Memory B cell (primary cell): ENCODE data around the gene CCZ1.
A peak's percentile ranks its signal among the peaks of the same experiment; 100 is the strongest.
"Not testable (repeated sequence)": the region's sequence is repeated elsewhere in the genome, so short reads cannot be mapped to it uniquely, and the experiment has no call there.

Experiments
- ATAC-seq: fragments of 150-1000 bp; cut with Tn5 transposase; 2 replicates; pipeline ENCODE4 v1.10.0; 2021; ENCODE audit warnings: low read depth, mild to moderate bottlenecking, moderate library complexity
- DNase-seq, 2 donors: peaks; one replicate each; pipeline ENCODE4 v3.0.0; 2022; ENCODE audit warnings: low spot score in 2 of 2
- H3K27ac Mint-ChIP-seq: one replicate; pipeline ENCODE4 v1.8.0; 2022; ENCODE audit warnings: mild to moderate bottlenecking, moderate library complexity, mixed read lengths
- H3K27me3 Mint-ChIP-seq: one replicate; pipeline ENCODE4 v1.8.0; 2022; ENCODE audit warnings: mixed read lengths
- H3K36me3 Mint-ChIP-seq: one replicate; pipeline ENCODE4 v1.8.0; 2022; ENCODE audit warnings: mild to moderate bottlenecking, mixed read lengths
- H3K4me1 Mint-ChIP-seq: one replicate; pipeline ENCODE4 v1.8.0; 2022; ENCODE audit warnings: mixed read lengths
- H3K4me3 Mint-ChIP-seq: one replicate; pipeline ENCODE4 v1.8.0; 2022; ENCODE audit warnings: mild to moderate bottlenecking, moderate library complexity, mixed read lengths
- H3K9me3 Mint-ChIP-seq: one replicate; pipeline ENCODE4 v1.8.0; 2022; ENCODE audit warnings: mixed read lengths

The CCZ1 gene

GRCh38 chr7:5931905-5932644 is 33.5 kb downstream of the CCZ1 start:
- not testable (repeated sequence) for H3K4me3 Mint-ChIP-seq, H3K4me1 Mint-ChIP-seq, DNase-seq, H3K36me3 Mint-ChIP-seq, H3K27me3 Mint-ChIP-seq, H3K9me3 Mint-ChIP-seq
- peak overlapping the region; percentile 70 for H3K27ac Mint-ChIP-seq
- peak; percentile 58 for ATAC-seq

GRCh38 chr7:5934945-5935450 is 36.5 kb downstream of the CCZ1 start:
- H3K9me3 Mint-ChIP-seq, H3K4me3 Mint-ChIP-seq, H3K4me1 Mint-ChIP-seq, H3K27ac Mint-ChIP-seq, H3K27me3 Mint-ChIP-seq, DNase-seq, ATAC-seq, H3K36me3 Mint-ChIP-seq: not testable (repeated sequence)

DNA sequence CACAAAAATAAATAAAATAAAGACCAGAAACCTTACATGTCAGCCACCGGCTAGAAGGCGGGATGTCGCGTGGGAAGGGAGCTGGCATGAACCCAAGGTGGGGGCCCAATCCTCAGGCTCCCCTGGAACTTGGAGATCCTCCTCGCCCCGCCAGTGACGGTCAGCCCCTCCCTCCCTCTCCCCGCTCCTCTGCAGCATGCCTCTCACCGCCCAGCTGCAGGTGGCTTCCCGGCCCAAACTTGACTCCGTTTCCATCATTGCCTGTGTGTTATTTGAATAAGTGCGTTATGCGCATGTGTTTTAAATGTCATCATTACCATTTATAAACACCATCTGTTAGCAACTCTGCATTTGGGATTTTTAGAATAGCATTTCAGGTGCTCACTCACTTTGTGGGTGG is 64.7 kb downstream of the CCZ1 start:
- DNase-seq, ATAC-seq, H3K27me3 Mint-ChIP-seq, H3K36me3 Mint-ChIP-seq, H3K9me3 Mint-ChIP-seq, H3K27ac Mint-ChIP-seq, H3K4me3 Mint-ChIP-seq, H3K4me1 Mint-ChIP-seq: not testable (repeated sequence)

DNA sequence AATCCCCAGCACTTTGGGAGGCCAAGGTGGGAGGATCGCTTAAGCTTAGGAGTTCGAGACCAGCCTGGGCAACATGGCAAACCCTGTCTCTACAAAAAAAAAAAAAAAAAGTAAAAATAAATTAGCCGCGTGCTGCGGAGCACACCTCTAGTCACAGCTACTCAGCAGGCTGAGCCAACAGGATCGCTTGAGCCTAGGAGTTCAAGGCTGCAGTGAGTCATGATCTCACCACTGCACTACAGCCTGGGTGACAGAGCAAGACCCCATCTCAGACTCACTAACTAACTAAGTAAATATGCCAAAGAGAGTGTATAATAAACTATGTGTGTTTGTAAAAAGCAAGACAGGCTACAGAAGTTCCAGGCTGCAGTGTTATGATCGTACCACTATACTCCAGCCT is 65.3 kb downstream of the CCZ1 start:
- H3K4me3 Mint-ChIP-seq, H3K27ac Mint-ChIP-seq, ATAC-seq: not testable (repeated sequence)

DNA sequence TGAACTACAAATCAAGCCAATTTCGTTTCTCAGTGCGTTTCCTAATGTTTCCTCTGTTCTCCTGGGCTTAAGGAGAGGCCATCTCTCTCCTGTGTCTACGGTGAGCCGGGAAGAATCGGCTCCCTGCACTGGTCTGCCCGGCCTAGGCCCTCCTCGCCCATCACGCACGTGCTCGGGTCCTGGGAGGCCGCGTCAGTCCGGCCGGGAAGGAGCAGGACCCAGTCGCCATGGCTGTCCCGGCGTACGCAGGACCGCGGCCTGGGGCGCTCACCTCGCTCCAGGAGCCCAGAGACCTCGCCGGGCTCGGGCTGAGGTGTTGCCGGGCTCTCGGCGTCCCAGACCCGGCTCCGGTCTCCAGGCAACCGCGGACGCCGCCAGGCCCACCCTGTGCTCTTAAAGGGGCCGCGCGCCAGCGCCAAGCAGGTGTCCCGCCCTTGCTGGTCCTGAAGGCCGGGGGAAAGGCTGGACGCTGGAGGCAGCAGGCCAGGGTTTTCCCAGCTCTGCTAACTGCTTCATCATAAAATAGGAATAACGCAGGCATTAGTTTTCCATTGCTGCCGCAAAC is 71.9 kb downstream of the CCZ1 start, which contains the start of gene RSPH10B:
Gene RSPH10B, minus strand, starts transcription at position 343 of the 565 bp plus-strand sequence. CDS start 3,573 bp downstream, outside the sequence.
- not testable (repeated sequence) for ATAC-seq, H3K27ac Mint-ChIP-seq, H3K4me1 Mint-ChIP-seq, H3K4me3 Mint-ChIP-seq, DNase-seq, H3K27me3 Mint-ChIP-seq, H3K36me3 Mint-ChIP-seq, H3K9me3 Mint-ChIP-seq

More for the DNA sequence above, 65.3 kb downstream of the CCZ1 start:
- DNase-seq, H3K4me1 Mint-ChIP-seq, H3K9me3 Mint-ChIP-seq, H3K27me3 Mint-ChIP-seq, H3K36me3 Mint-ChIP-seq: not testable (repeated sequence)

- not testable (repeated sequence) for H3K9me3 Mint-ChIP-seq, DNase-seq, H3K4me3 Mint-ChIP-seq, H3K27me3 Mint-ChIP-seq, H3K27ac Mint-ChIP-seq, H3K36me3 Mint-ChIP-seq, H3K4me1 Mint-ChIP-seq, ATAC-seq
These were observed 75.0 kb downstream of the CCZ1 start for GRCh38 chr7:5973580-5973979.
